Measurements from ENCODE around the gene HAS3. TPM values are rescaled to one million over a fixed set of nuclear protein-coding genes. Genes with fewer than 3 reads are reported as not detected.

Gene HAS3
- total RNA-seq, 3 donors from 2014 or later (not counting 1 experiment from before 2014, with no cell fraction given), result 1.8 to 2.5 (median 2.3) TPM

DNA sequence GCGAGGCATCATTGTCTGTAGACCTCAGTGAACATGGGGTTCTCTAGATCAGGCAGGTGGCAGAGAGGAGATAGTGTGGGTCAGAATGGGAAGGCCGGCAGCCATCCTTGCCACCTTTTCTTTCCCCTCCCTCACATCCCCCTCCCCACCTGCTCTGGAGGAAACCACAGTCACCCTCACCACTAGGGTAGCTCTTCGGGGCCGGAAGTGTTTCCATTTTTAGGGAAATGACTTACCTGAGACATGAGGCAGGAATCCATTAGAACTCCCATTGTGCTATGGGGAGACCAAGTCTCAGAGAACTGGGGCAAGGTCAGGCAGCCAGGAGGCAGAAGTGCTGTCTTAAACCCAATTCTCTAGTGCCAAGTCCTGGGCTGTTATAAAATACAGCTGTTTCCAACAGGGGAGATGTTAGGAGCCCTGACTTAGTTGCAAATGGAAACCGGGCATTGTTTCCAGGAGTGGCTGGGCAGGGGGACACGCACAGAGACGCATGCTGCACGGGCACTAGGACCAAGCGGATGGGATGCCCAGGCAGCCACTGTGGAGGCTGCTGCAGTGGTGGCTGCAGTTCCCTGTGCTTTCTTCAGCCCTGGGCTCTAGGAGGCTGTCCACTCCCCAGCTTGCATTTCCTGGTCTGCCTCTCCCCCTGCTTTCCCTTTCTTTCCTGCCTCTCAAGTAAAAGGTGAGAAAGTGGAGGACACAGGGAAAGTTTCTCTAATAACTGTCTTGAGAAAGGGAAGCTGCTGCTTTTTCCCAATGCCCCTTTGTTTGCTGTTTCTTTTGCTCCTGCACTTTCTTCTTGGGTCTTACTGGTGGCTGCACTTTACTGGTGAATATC, 2.8 kb downstream of the HAS3 start:
- WGBS (ENCODE audit: insufficient coverage), result 79% methylated on average over 9 of the region's 9 CpGs
- H3K4me1 ChIP-seq (ENCODE audit: control insufficient read depth, insufficient read depth, low read length), result peaks cover 24% of the 10 kb centered on the region
- H3K4me3 ChIP-seq (ENCODE audit: low read length), result no peak overlapping the region
- ATAC-seq, result no peak
- no peak overlapping the region for H3K27ac ChIP-seq (ENCODE audit: low read length)
- Mint-ChIP-seq H3K4me1 (peaks cover 10 to 18% of the 10 kb centered on the region in 2 donors), H3K4me3 (no peak overlapping the region), H3K27me3 (ENCODE audit: low read depth in 2 of 2) (peaks cover 13 to 27% of the 10 kb centered on the region in 2 donors), H3K36me3 (no peaks in the 10 kb centered on the region), H3K27ac (no peak overlapping the region), H3K9me3 (no peaks in the 10 kb centered on the region)
- TF ChIP-seq, protein P1, sequence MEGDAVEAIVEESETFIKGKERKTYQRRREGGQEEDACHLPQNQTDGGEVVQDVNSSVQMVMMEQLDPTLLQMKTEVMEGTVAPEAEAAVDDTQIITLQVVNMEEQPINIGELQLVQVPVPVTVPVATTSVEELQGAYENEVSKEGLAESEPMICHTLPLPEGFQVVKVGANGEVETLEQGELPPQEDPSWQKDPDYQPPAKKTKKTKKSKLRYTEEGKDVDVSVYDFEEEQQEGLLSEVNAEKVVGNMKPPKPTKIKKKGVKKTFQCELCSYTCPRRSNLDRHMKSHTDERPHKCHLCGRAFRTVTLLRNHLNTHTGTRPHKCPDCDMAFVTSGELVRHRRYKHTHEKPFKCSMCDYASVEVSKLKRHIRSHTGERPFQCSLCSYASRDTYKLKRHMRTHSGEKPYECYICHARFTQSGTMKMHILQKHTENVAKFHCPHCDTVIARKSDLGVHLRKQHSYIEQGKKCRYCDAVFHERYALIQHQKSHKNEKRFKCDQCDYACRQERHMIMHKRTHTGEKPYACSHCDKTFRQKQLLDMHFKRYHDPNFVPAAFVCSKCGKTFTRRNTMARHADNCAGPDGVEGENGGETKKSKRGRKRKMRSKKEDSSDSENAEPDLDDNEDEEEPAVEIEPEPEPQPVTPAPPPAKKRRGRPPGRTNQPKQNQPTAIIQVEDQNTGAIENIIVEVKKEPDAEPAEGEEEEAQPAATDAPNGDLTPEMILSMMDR (IDR thresholded peaks at IDR 0.05), result no peak
- H3K9me3 ChIP-seq (ENCODE audit: control insufficient read depth, insufficient read depth, low read length), result no peaks in the 10 kb centered on the region
- H3K27me3 ChIP-seq (ENCODE audit: control insufficient read depth, insufficient read depth, low read length), result peaks cover 27% of the 10 kb centered on the region
- intact Hi-C loops (cut with micrococcal nuclease), result no loop called here
- peaks cover 2% of the 10 kb centered on the region for H3K36me3 ChIP-seq (ENCODE audit: control insufficient read depth, insufficient read depth, low read length)
- no peak for DNase-seq

DNA sequence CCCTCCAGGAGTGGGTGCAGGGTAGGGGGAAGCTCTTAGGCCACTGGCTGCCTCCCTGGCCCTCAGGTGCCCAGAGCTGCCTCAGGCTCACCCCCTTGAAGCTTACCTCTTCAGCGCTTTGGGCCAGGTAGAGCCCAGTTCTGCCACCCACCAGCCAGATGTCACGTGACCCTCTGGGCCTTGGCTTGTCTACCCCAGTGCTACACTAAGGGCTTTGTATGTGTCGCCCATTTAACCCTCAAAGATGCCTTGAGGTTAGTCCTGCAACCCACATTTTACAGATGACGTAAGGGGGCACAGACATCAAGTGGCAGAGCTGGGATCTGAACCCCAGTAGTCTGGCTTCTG, 3.4 kb downstream of the HAS3 start:
- Histone ChIP-seq H3K27me3 (ENCODE audit: control insufficient read depth, insufficient read depth, low read length) (peaks cover 27% of the 10 kb centered on the region), H3K4me3 (ENCODE audit: low read length) (no peak overlapping the region), H3K27ac (ENCODE audit: low read length) (no peak overlapping the region), H3K9me3 (ENCODE audit: control insufficient read depth, insufficient read depth, low read length) (no peaks in the 10 kb centered on the region), H3K4me1 (ENCODE audit: control insufficient read depth, insufficient read depth, low read length) (peaks cover 24% of the 10 kb centered on the region), H3K36me3 (ENCODE audit: control insufficient read depth, insufficient read depth, low read length) (peaks cover 2% of the 10 kb centered on the region)
- Mint-ChIP-seq H3K4me1 (peaks cover 10 to 18% of the 10 kb centered on the region in 2 donors), H3K27me3 (ENCODE audit: low read depth in 2 of 2) (peaks cover 13 to 25% of the 10 kb centered on the region in 2 donors), H3K9me3 (no peaks in the 10 kb centered on the region), H3K4me3 (no peak overlapping the region), H3K36me3 (no peaks in the 10 kb centered on the region), H3K27ac (no peak overlapping the region)
- WGBS (ENCODE audit: insufficient coverage), result 88% methylated on average over 4 of the region's 4 CpGs
- intact Hi-C loops (cut with micrococcal nuclease), result no loop called here
- DNase-seq (no peak), ATAC-seq (no peak)
- TF ChIP-seq, protein P1 (IDR thresholded peaks at IDR 0.05), result no peak

DNA sequence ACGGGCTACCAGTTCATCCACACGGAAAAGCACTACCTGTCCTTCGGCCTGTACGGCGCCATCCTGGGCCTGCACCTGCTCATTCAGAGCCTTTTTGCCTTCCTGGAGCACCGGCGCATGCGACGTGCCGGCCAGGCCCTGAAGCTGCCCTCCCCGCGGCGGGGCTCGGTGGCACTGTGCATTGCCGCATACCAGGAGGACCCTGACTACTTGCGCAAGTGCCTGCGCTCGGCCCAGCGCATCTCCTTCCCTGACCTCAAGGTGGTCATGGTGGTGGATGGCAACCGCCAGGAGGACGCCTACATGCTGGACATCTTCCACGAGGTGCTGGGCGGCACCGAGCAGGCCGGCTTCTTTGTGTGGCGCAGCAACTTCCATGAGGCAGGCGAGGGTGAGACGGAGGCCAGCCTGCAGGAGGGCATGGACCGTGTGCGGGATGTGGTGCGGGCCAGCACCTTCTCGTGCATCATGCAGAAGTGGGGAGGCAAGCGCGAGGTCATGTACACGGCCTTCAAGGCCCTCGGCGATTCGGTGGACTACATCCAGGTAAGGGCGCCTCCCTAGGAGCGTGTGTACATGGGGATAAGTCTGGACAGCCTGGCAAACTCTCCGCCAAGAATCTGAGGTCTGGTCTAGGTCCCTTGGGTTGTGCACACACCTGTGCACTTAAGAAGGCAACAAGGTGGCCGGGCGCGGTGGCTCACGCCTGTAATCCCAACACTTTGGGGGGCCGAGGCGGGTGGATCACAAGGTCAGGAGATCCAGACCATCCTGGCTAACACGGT, 4.2 kb downstream of the HAS3 start:
- TF ChIP-seq, protein P1 (IDR thresholded peaks at IDR 0.05), result no peak
- Histone ChIP-seq H3K4me3 (ENCODE audit: low read length) (no peak overlapping the region), H3K27ac (ENCODE audit: low read length) (no peak overlapping the region), H3K4me1 (ENCODE audit: control insufficient read depth, insufficient read depth, low read length) (peaks cover 24% of the 10 kb centered on the region), H3K36me3 (ENCODE audit: control insufficient read depth, insufficient read depth, low read length) (peaks cover 3% of the 10 kb centered on the region), H3K27me3 (ENCODE audit: control insufficient read depth, insufficient read depth, low read length) (peaks cover 23% of the 10 kb centered on the region), H3K9me3 (ENCODE audit: control insufficient read depth, insufficient read depth, low read length) (no peaks in the 10 kb centered on the region)
- H3K9me3 Mint-ChIP-seq, result no peaks in the 10 kb centered on the region
- H3K36me3 Mint-ChIP-seq, result no peaks in the 10 kb centered on the region
- WGBS (ENCODE audit: insufficient coverage), result 97% methylated on average over 45 of the region's 48 CpGs
- H3K4me3 Mint-ChIP-seq, result no peak overlapping the region
- H3K27me3 Mint-ChIP-seq (ENCODE audit: low read depth in 2 of 2), result peaks cover 13 to 19% of the 10 kb centered on the region in 2 donors
- DNase-seq, result no peak
- ATAC-seq, result no peak
- H3K27ac Mint-ChIP-seq, result no peak overlapping the region
- H3K4me1 Mint-ChIP-seq, result peaks cover 10 to 20% of the 10 kb centered on the region in 2 donors
- intact Hi-C loops (cut with micrococcal nuclease), result no loop called here

Data from natural killer cell (primary cell).